ENCODE measurements around the gene ST14. TPM values are rescaled to one million over a fixed set of nuclear protein-coding genes. Genes with fewer than 3 reads are reported as not detected.

Gene ST14
- polyA plus RNA-seq, 1 of the 3 experiments (the other 2 are of a cell fraction) = not detected

GRCh38 chr11:130120045-130120444 is 39.5 kb upstream of the ST14 start:
- peaks cover 70% of the 10 kb centered on the region for H3K79me2 ChIP-seq (ENCODE audit: insufficient read depth)
- POLR2A ChIA-PET = no interaction called here

More at GRCh38 chr11:130120045-130120444, 39.5 kb upstream of the ST14 start:
- H3K4me3 ChIP-seq (ENCODE audit: low read depth in 2 of 2, low read length in 1 of 2) = no peak overlapping the region
- no peaks in the 10 kb centered on the region for H3K9me3 ChIP-seq
- 97% methylated on average over 3 of the region's 5 CpGs for WGBS (ENCODE audit: low lambda C conversion rate)
- no peak for DNase-seq
- no peak overlapping the region for H3K9ac ChIP-seq
- H3K27me3 ChIP-seq (ENCODE audit: insufficient read depth) = no peaks in the 10 kb centered on the region
- peaks cover 84% of the 10 kb centered on the region for H4K20me1 ChIP-seq (ENCODE audit: insufficient read depth)
- no peak overlapping the region for H2AFZ ChIP-seq (ENCODE audit: low read depth)
- H3K4me2 ChIP-seq = no peak overlapping the region
- peaks cover 35 to 44% of the 10 kb centered on the region in 2 experiments for H3K36me3 ChIP-seq (replicated peaks in 1 of 2; ENCODE audit: control insufficient read depth in 1 of 2, insufficient read depth in 2 of 2, low read length in 1 of 2)
- no peaks in the 10 kb centered on the region for H3K9me2 ChIP-seq
- peaks cover 10% of the 10 kb centered on the region for H3F3A ChIP-seq (replicated peaks; ENCODE audit: insufficient read depth)
- H3K4me1 ChIP-seq (ENCODE audit: control insufficient read depth in 1 of 2, insufficient read depth in 2 of 2, low read depth in 1 of 2, low read length in 1 of 2) = peaks cover 0 to 4% of the 10 kb centered on the region in 2 experiments; a peak in 2 of 4 replicates
- TF ChIP-seq GABPA (IDR thresholded peaks at IDR 0.05; ENCODE audit: low read depth) = no peak
- TF ChIP-seq JUND (IDR thresholded peaks at IDR 0.05) = no peak
- no peak for TF ChIP-seq TAF1 (IDR thresholded peaks at IDR 0.05; ENCODE audit: borderline replicate concordance, low read depth, low read length)
- TF ChIP-seq FOXJ3 (CRISPR knock-in tag; IDR thresholded peaks at IDR 0.05) = no peak
- TF ChIP-seq, protein P1, sequence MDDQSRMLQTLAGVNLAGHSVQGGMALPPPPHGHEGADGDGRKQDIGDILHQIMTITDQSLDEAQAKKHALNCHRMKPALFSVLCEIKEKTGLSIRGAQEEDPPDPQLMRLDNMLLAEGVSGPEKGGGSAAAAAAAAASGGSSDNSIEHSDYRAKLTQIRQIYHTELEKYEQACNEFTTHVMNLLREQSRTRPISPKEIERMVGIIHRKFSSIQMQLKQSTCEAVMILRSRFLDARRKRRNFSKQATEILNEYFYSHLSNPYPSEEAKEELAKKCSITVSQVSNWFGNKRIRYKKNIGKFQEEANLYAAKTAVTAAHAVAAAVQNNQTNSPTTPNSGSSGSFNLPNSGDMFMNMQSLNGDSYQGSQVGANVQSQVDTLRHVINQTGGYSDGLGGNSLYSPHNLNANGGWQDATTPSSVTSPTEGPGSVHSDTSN (IDR thresholded peaks at IDR 0.05) = no peak
- no peak for TF ChIP-seq RXRA (IDR thresholded peaks at IDR 0.05; ENCODE audit: borderline replicate concordance, low read depth)
- TF ChIP-seq RFX5 (IDR thresholded peaks at IDR 0.05; ENCODE audit: low read length) = no peak
- no peak for TF ChIP-seq TEAD4 (IDR thresholded peaks at IDR 0.05; ENCODE audit: borderline replicate concordance, insufficient read depth)
- no peak for TF ChIP-seq EZH2phosphoT487 (IDR thresholded peaks at IDR 0.05; ENCODE audit: borderline replicate concordance, low read depth)
- TF ChIP-seq, protein P2, sequence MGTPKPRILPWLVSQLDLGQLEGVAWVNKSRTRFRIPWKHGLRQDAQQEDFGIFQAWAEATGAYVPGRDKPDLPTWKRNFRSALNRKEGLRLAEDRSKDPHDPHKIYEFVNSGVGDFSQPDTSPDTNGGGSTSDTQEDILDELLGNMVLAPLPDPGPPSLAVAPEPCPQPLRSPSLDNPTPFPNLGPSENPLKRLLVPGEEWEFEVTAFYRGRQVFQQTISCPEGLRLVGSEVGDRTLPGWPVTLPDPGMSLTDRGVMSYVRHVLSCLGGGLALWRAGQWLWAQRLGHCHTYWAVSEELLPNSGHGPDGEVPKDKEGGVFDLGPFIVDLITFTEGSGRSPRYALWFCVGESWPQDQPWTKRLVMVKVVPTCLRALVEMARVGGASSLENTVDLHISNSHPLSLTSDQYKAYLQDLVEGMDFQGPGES (IDR thresholded peaks at IDR 0.05; ENCODE audit: low read depth, low read length) = no peak
- no peak for TF ChIP-seq FOSL2 (IDR thresholded peaks at IDR 0.05; ENCODE audit: borderline replicate concordance, low read depth)
- no peak for TF ChIP-seq CHD2 (IDR thresholded peaks at IDR 0.05; ENCODE audit: low read length, partially characterized antibody)
- no peak for TF ChIP-seq USF2 (IDR thresholded peaks at IDR 0.05; ENCODE audit: borderline replicate concordance, low read depth, low read length)
- TF ChIP-seq TCF12 (IDR thresholded peaks at IDR 0.05) = no peak
- no peak for TF ChIP-seq MEF2A (IDR thresholded peaks at IDR 0.05; ENCODE audit: borderline replicate concordance, low read depth)
- no peak for TF ChIP-seq USF1 (IDR thresholded peaks at IDR 0.05; ENCODE audit: borderline replicate concordance, low read depth)
- TF ChIP-seq REST (IDR thresholded peaks at IDR 0.05; ENCODE audit: low read depth, low read length) = no peak
- TF ChIP-seq SMC3 (IDR thresholded peaks at IDR 0.05; ENCODE audit: low read depth, low read length) = no peak
- CTCF ChIA-PET = interaction anchor here (1.0 to 3.4 kb wide), 3 partner anchors 8 to 12 kb away, joined by 3 to 21 read pairs (median 8); no protein-coding TSS in a partner anchor
- H3K27ac ChIP-seq (ENCODE audit: low read depth in 2 of 2, low read length in 1 of 2) = no peak overlapping the region; a peak in 1 of 4 replicates

Measured in SK-N-SH (cell line).